SK-N-SH treated with all-trans-retinoic acid at 6 μM for 48 hours (cell line): ENCODE results near the gene CPD.

Experiments
- ATAC-seq: fragments of 200-7000 bp; cut with Tn5 transposase; 3 replicates; pipeline ENCODE4 v1.9.1; 2020; ENCODE audit warnings: mild to moderate bottlenecking, moderate library complexity
- ARNTL ChIP-seq: fragments of 450-650 bp; formaldehyde crosslinking; IDR thresholded peaks from 2 replicates; pipeline ENCODE4 v1.5.0; 2020; ENCODE audit warnings: low read depth, mild to moderate bottlenecking, moderate library complexity, borderline replicate concordance
- BACH2 ChIP-seq: fragments of 250-450 bp; sonication (Bioruptor Pico); IDR thresholded peaks from 2 replicates; pipeline ENCODE4 v1.9.0; 2021; ENCODE audit warnings: mild to moderate bottlenecking, borderline replicate concordance
- CREB5 ChIP-seq: fragments of 250-450 bp; sonication (Bioruptor Pico); IDR thresholded peaks from 2 replicates; pipeline ENCODE4 v1.5.1; 2020; ENCODE audit warnings: low read depth, mild to moderate bottlenecking, moderate library complexity
- CSDC2 ChIP-seq: fragments of 250-450 bp; sonication (Bioruptor Pico); IDR thresholded peaks from 2 replicates; pipeline ENCODE4 v1.5.0; 2020; ENCODE audit warnings: mild to moderate bottlenecking, moderate library complexity
- CSRNP3 ChIP-seq: fragments of 250-450 bp; sonication (Bioruptor Pico); IDR thresholded peaks from 2 replicates; pipeline ENCODE4 v1.5.1; 2021; ENCODE audit warnings: mild to moderate bottlenecking, moderate library complexity
- ESRRG ChIP-seq: fragments of 250-450 bp; sonication (Bioruptor Pico); IDR thresholded peaks from 2 replicates; pipeline ENCODE4 v1.6.1; 2021; ENCODE audit warnings: mild to moderate bottlenecking
- GLIS3 ChIP-seq: fragments of 250-450 bp; sonication (Bioruptor Pico); IDR thresholded peaks from 2 replicates; pipeline ENCODE4 v1.5.0; 2020; ENCODE audit warnings: mild to moderate bottlenecking, moderate library complexity
- ISL1 ChIP-seq: fragments of 250-450 bp; sonication (Bioruptor Pico); IDR thresholded peaks from 2 replicates; pipeline ENCODE4 v2.1.2; 2022; ENCODE audit warnings: mild to moderate bottlenecking, moderate library complexity
- OSR1 ChIP-seq: fragments of 250-450 bp; sonication (Bioruptor Pico); IDR thresholded peaks from 2 replicates; pipeline ENCODE4 v1.8.0; 2022; ENCODE audit warnings: moderate library complexity, mild to moderate bottlenecking, inconsistent platforms
- PATZ1 ChIP-seq: fragments of 250-450 bp; sonication (Bioruptor Pico); IDR thresholded peaks from 2 replicates; pipeline ENCODE4 v1.8.0; 2020; ENCODE audit warnings: mild to moderate bottlenecking, moderate library complexity, borderline replicate concordance
- POU6F1 ChIP-seq: fragments of 250-450 bp; sonication (Bioruptor Pico); IDR thresholded peaks from 2 replicates; pipeline ENCODE4 v1.8.0; 2021; ENCODE audit warnings: low read depth, mild to moderate bottlenecking, moderate library complexity, borderline replicate concordance
- PPARA ChIP-seq: fragments of 250-450 bp; sonication (Bioruptor Pico); IDR thresholded peaks from 2 replicates; pipeline ENCODE4 v1.5.0; 2020; ENCODE audit warnings: mild to moderate bottlenecking, borderline replicate concordance
- RARB ChIP-seq: fragments of 250-450 bp; sonication (Bioruptor Pico); IDR thresholded peaks from 2 replicates; pipeline ENCODE4 v1.8.0; 2021; ENCODE audit warnings: mild to moderate bottlenecking, moderate library complexity
- SNAI2 ChIP-seq: fragments of 250-450 bp; sonication (Bioruptor Pico); IDR thresholded peaks from 2 replicates; pipeline ENCODE4 v1.5.0; 2020; ENCODE audit warnings: mild to moderate bottlenecking, moderate library complexity
- TCF4 ChIP-seq: fragments of 250-450 bp; sonication (Bioruptor Pico); IDR thresholded peaks from 2 replicates; pipeline ENCODE4 v1.8.0; 2021; ENCODE audit warnings: mild to moderate bottlenecking, moderate library complexity, borderline replicate concordance
- TOX ChIP-seq: fragments of 250-450 bp; sonication (Bioruptor Pico); IDR thresholded peaks from 2 replicates; pipeline ENCODE4 v1.8.0; 2021; ENCODE audit warnings: mild to moderate bottlenecking, moderate library complexity, borderline replicate concordance
- TSHZ2 ChIP-seq: fragments of 250-450 bp; sonication (Bioruptor Pico); IDR thresholded peaks from 2 replicates; pipeline ENCODE4 v1.5.0; 2020; ENCODE audit warnings: mild to moderate bottlenecking, moderate library complexity
- ZC3H10 ChIP-seq: fragments of 250-450 bp; sonication (Bioruptor Pico); IDR thresholded peaks from 2 replicates; pipeline ENCODE4 v1.5.1; 2021; ENCODE audit warnings: mild to moderate bottlenecking, moderate library complexity
- ZFP3 ChIP-seq: fragments of 250-450 bp; sonication (Bioruptor Pico); IDR thresholded peaks from 2 replicates; pipeline ENCODE4 v1.5.0; 2020; ENCODE audit warnings: mild to moderate bottlenecking, moderate library complexity
- ZFP30 ChIP-seq: fragments of 450-650 bp; formaldehyde crosslinking; IDR thresholded peaks from 2 replicates; pipeline ENCODE4 v1.5.0; 2022; ENCODE audit warnings: mild to moderate bottlenecking, moderate library complexity
- ZNF8 ChIP-seq: fragments of 450-650 bp; formaldehyde crosslinking; IDR thresholded peaks from 2 replicates; pipeline ENCODE4 v1.5.0; 2020; ENCODE audit warnings: mild to moderate bottlenecking, moderate library complexity

CPD gene

GRCh38 chr17:30476726-30477082 lies 98.0 kb downstream of the CPD start:
- no peak for TF ChIP-seq TSHZ2 (CRISPR knock-in tag)
- no peak for TF ChIP-seq TOX (CRISPR knock-in tag)
- no peak for TF ChIP-seq CREB5 (CRISPR knock-in tag)
- no peak for TF ChIP-seq CSDC2 (CRISPR knock-in tag)
- TF ChIP-seq ESRRG, result no peak
- no peak for TF ChIP-seq PPARA (CRISPR knock-in tag)
- no peak for TF ChIP-seq CSRNP3 (CRISPR knock-in tag)
- ATAC-seq, result peak; percentile 51

- no peak for TF ChIP-seq PPARA (CRISPR knock-in tag)
- TF ChIP-seq ARNTL (CRISPR knock-in tag), result no peak
- TF ChIP-seq GLIS3 (CRISPR knock-in tag), result no peak
- TF ChIP-seq ESRRG, result no peak
- no peak for TF ChIP-seq ZC3H10 (CRISPR knock-in tag)
- no peak for TF ChIP-seq PATZ1
- no peak for TF ChIP-seq BACH2
- TF ChIP-seq SNAI2 (CRISPR knock-in tag), result no peak
- no peak for TF ChIP-seq RARB (CRISPR knock-in tag)
- TF ChIP-seq OSR1 (CRISPR knock-in tag), result no peak
- TF ChIP-seq ZFP3 (CRISPR knock-in tag), result no peak
- no peak for TF ChIP-seq ZFP30 (CRISPR knock-in tag)
- TF ChIP-seq CSRNP3 (CRISPR knock-in tag), result no peak
- TF ChIP-seq TOX (CRISPR knock-in tag), result no peak
- TF ChIP-seq ZNF8 (CRISPR knock-in tag), result no peak
- no peak for TF ChIP-seq ISL1 (CRISPR knock-in tag)
- no peak for TF ChIP-seq POU6F1 (CRISPR knock-in tag)
- no peak for TF ChIP-seq CSDC2 (CRISPR knock-in tag)
- no peak for TF ChIP-seq TCF4
- ATAC-seq, result peak; percentile 100
These were observed 98.5 kb downstream of the CPD start, which contains the start of gene GOSR1 for GRCh38 chr17:30477083-30477773. Gene GOSR1, plus strand, starts transcription at chr17:30477408. Its CDS starts 26 bp downstream, at chr17:30477434.
